Adrenal gland (tissue), 12 donors: ENCODE results near the gene HTR2C. TPM values are rescaled to one million over a fixed set of nuclear protein-coding genes. Genes with fewer than 3 reads are reported as not detected.

Source experiments
- DNase-seq, 7 donors: peaks; one replicate each; pipeline ENCODE4 v3.0.0-alpha.2; 2019 to 2020
- H3K27ac ChIP-seq, 5 donors: fragments of 200-600 bp; sonication (generic) in 4 of 5; 1 replicate in 3 of 5; 2 replicates in 2 of 5; pipeline versions ENCODE4 v1.5.1 to v1.8.0; 2016 to 2020; ENCODE audit warnings: mild to moderate bottlenecking in 1 of 5
- H3K27me3 ChIP-seq: fragments of 200-600 bp; 2 replicates; pipeline ENCODE4 v1.8.0; 2021
- H3K36me3 ChIP-seq, 2 donors: fragments of 200-600 bp; replicated peaks in 1 of 2; 1 replicate in 1 of 2; 2 replicates in 1 of 2; pipeline versions ENCODE4 v1.5.1 to v1.8.0; 2018 to 2022
- H3K4me1 ChIP-seq, 2 donors: fragments of 200-600 bp; replicated peaks in 1 of 2; 1 replicate in 1 of 2; 2 replicates in 1 of 2; pipeline versions ENCODE4 v1.5.1 to v1.8.0; 2018 to 2021
- H3K4me3 ChIP-seq, 4 donors: fragments of 200-600 bp; sonication (generic) in 3 of 4; one replicate each; pipeline ENCODE4 v1.5.1; 2016 to 2018
- H3K9me3 ChIP-seq, 3 donors: fragments of 200-600 bp; sonication (generic) in 1 of 3; replicated peaks in 1 of 3; 1 replicate in 2 of 3; 2 replicates in 1 of 3; pipeline versions ENCODE4 v1.5.1 to v1.8.0; 2016 to 2021
- CTCF ChIP-seq, 6 experiments: fragments of 450-650 bp in 4 of 6; fragments of 200-600 bp in 2 of 6; sonication (generic) in 1 of 6; IDR thresholded peaks; 1 replicate in 5 of 6; 2 replicates in 1 of 6; pipeline versions ENCODE4 v1.5.1 to v1.8.0; 2016 to 2021; ENCODE audit warnings: antibody characterized with exemption in 6 of 6, mild to moderate bottlenecking in 2 of 6, moderate library complexity in 1 of 6
- POLR2A ChIP-seq, 2 donors: fragments of 450-650 bp; IDR thresholded peaks; one replicate each; pipeline ENCODE4 v1.6.1; 2017; ENCODE audit warnings: antibody characterized with exemption in 2 of 2, mild to moderate bottlenecking in 2 of 2, moderate library complexity in 1 of 2
- WGBS, 4 donors: extraction: QIAGEN DNeasy Blood & Tissue Kit in 2 of 4; methylation state at CpG; one replicate each; pipeline versions ENCODE4 v1.1.5 to v1.1.7; 2013 to 2017; 5-methylcytosine and 5-hydroxymethylcytosine counted together
- intact Hi-C, 2 donors: fragments of 100-400 bp; cut with DNase I; formaldehyde crosslinking; loops; one replicate each; pipeline versions ENCODE4 v1.14.1 to v1.15.0; 2022 to 2023
- polyA plus RNA-seq, 3 donors: library from polyadenylated mRNA; stranded (reverse); fragments of 200-250 nt in 2 of 3; fragments of 350-450 nt in 1 of 3; fragmentation: Illumina TruSeq in 1 of 3; extraction: RNeasy Lipid Tissue Mini Kit (QIAGEN cat#74804) in 1 of 3; gene quantifications; one replicate each; pipeline ENCODE4 v1.2.3, GENCODE V29; 2013 to 2014
- total RNA-seq, 9 donors: library from RNA; depleted of rRNA in 4 of 9; stranded (reverse); fragments of >200 nt in 4 of 9; fragments of 120-200 nt in 1 of 9; fragmentation: NEBNext Ultra II Directional in 1 of 9; extraction: Animal tissue kit (Norgen Biotek cat#: 25700) in 1 of 9; gene quantifications; one replicate each; pipeline versions ENCODE4 v1.1.0 to v1.2.4, GENCODE V29; 2013 to 2023
- donor health status: healthy with polysubstance abuse.
- donor health status: Bipolar disorder and iron deficiency.
- donor health status: DM: yes; HTN: yes; CAD: no.
- donor health status: DM: no; HTN: no; CAD: no.
- donor health status: DM: no; HTN: no; CAD: no.
- donor health status: DM: yes; HTN: yes; CAD: no.

Gene HTR2C
- total and polyA plus RNA-seq, 12 donors: 0.06 TPM; not detected in 11

GRCh38 chrX:114889481-114889880, 305.6 kb downstream of the HTR2C start:
- intact Hi-C loops: no loop called here
- no peaks in the 10 kb centered on the region for H3K9me3 ChIP-seq
- no peak overlapping the region for H3K27ac ChIP-seq
- no peak overlapping the region for H3K4me3 ChIP-seq
- no peak for DNase-seq
- H3K27me3 ChIP-seq: peaks cover 9% of the 10 kb centered on the region
- H3K36me3 ChIP-seq: no peaks in the 10 kb centered on the region
- no peaks in the 10 kb centered on the region for H3K4me1 ChIP-seq
- WGBS, 4 donors: 65 to 82% (median 77%) methylated on average over 1 of the region's 1 CpG
- TF ChIP-seq POLR2A (IDR thresholded peaks at IDR 0.05) (no peak), CTCF (IDR thresholded peaks at IDR 0.05) (no peak)

GRCh38 chrX:114903618-114904017, 319.7 kb downstream of the HTR2C start:
- Histone ChIP-seq H3K9me3 (no peaks in the 10 kb centered on the region), H3K36me3 (no peaks in the 10 kb centered on the region), H3K27me3 (peaks cover 8% of the 10 kb centered on the region), H3K27ac (no peak overlapping the region), H3K4me1 (no peaks in the 10 kb centered on the region), H3K4me3 (no peak overlapping the region)
- 47 to 64% (median 57%) methylated on average over 3 of the region's 3 CpGs for WGBS, 4 donors
- intact Hi-C loops: no loop called here
- no peak for TF ChIP-seq POLR2A (IDR thresholded peaks at IDR 0.05)
- DNase-seq: no peak

- H3K36me3 ChIP-seq: no peaks in the 10 kb centered on the region
- H3K27me3 ChIP-seq: peaks cover 9% of the 10 kb centered on the region
- DNase-seq: no peak
- 61 to 83% (median 72%) methylated on average over 2 of the region's 2 CpGs for WGBS, 4 donors
- intact Hi-C loops: no loop called here
- no peaks in the 10 kb centered on the region for H3K4me1 ChIP-seq
- no peak overlapping the region for H3K27ac ChIP-seq
- H3K4me3 ChIP-seq: no peak overlapping the region
- no peaks in the 10 kb centered on the region for H3K9me3 ChIP-seq
- TF ChIP-seq POLR2A (IDR thresholded peaks at IDR 0.05) (no peak), CTCF (IDR thresholded peaks at IDR 0.05) (no peak)
Measured at GRCh38 chrX:114905251-114905650, 321.4 kb downstream of the HTR2C start.

- Histone ChIP-seq H3K4me1 (no peaks in the 10 kb centered on the region), H3K36me3 (no peaks in the 10 kb centered on the region), H3K4me3 (no peak overlapping the region), H3K27me3 (peaks cover 16% of the 10 kb centered on the region), H3K27ac (no peak overlapping the region), H3K9me3 (no peaks in the 10 kb centered on the region)
- intact Hi-C loops: no loop called here
- no peak for DNase-seq
- 28 to 45% (median 37%) methylated on average over 9 of the region's 9 CpGs for WGBS, 4 donors
- TF ChIP-seq CTCF (IDR thresholded peaks at IDR 0.05): no peak
- no peak for TF ChIP-seq POLR2A (IDR thresholded peaks at IDR 0.05)
Measured at GRCh38 chrX:114906984-114907510, 323.2 kb downstream of the HTR2C start.

- intact Hi-C loops: no loop called here
- Histone ChIP-seq H3K27ac (no peak overlapping the region), H3K36me3 (no peaks in the 10 kb centered on the region), H3K4me1 (no peaks in the 10 kb centered on the region), H3K4me3 (no peak overlapping the region), H3K9me3 (no peaks in the 10 kb centered on the region), H3K27me3 (peaks cover 19% of the 10 kb centered on the region)
- no peak for TF ChIP-seq CTCF (IDR thresholded peaks at IDR 0.05)
- TF ChIP-seq POLR2A (IDR thresholded peaks at IDR 0.05): no peak
- DNase-seq: no peak
- 50 to 55% (median 53%) methylated on average over 3 of the region's 3 CpGs for WGBS, 4 donors
Measured at GRCh38 chrX:114924423-114924822, 340.5 kb downstream of the HTR2C start.
